SK-N-SH (cell line): Measurements from ENCODE around the gene PAK1.

Source experiments
- FOSL2 ChIP-seq: IDR thresholded peaks from 2 replicates; pipeline ENCODE4 v1.4.0; 2012; ENCODE audit warnings: low read depth, mild to moderate bottlenecking, moderate library complexity, borderline replicate concordance
- FOXJ3 ChIP-seq: sonication (generic); formaldehyde crosslinking; IDR thresholded peaks from 2 replicates; pipeline ENCODE4 v1.5.1; 2020; ENCODE audit warnings: mild to moderate bottlenecking, missing genetic modification reagents
- MXI1 ChIP-seq: IDR thresholded peaks from 2 replicates; pipeline ENCODE4 v1.6.1; 2012; ENCODE audit warnings: mild to moderate bottlenecking, low read depth, low read length, improper control_type of control experiment
- NFIC ChIP-seq: IDR thresholded peaks from 2 replicates; pipeline ENCODE4 v1.4.0; 2012; ENCODE audit warnings: borderline replicate concordance
- SMC3 ChIP-seq: IDR thresholded peaks from 2 replicates; pipeline ENCODE4 v1.6.1; 2012; ENCODE audit warnings: low read depth, low read length, improper control_type of control experiment
- TAF1 ChIP-seq: IDR thresholded peaks from 2 replicates; pipeline ENCODE4 v1.6.1; 2012; ENCODE audit warnings: low read depth, mild to moderate bottlenecking, low read length, moderate library complexity, borderline replicate concordance
- TF ChIP-seq, protein P1 (sequence below): IDR thresholded peaks from 2 replicates; pipeline ENCODE4 v1.4.0; 2012; ENCODE audit warnings: low read depth, borderline replicate concordance
- TF ChIP-seq, protein P2 (sequence below): IDR thresholded peaks from 2 replicates; pipeline ENCODE4; 2012
- TF ChIP-seq, protein P3 (sequence below): fragments of 200-600 bp; sonication (generic); IDR thresholded peaks from 2 replicates; pipeline ENCODE4 v1.6.1; 2017; ENCODE audit warnings: antibody characterized with exemption, mild to moderate bottlenecking, moderate library complexity
- TF ChIP-seq, protein P4 (sequence below): IDR thresholded peaks from 2 replicates; pipeline ENCODE4 v1.4.0; 2012; ENCODE audit warnings: low read depth
- TF ChIP-seq, protein P5 (sequence below): IDR thresholded peaks from 2 replicates; pipeline ENCODE4 v1.6.1; 2012; ENCODE audit warnings: mild to moderate bottlenecking, low read depth, low read length, moderate library complexity

DNA sequence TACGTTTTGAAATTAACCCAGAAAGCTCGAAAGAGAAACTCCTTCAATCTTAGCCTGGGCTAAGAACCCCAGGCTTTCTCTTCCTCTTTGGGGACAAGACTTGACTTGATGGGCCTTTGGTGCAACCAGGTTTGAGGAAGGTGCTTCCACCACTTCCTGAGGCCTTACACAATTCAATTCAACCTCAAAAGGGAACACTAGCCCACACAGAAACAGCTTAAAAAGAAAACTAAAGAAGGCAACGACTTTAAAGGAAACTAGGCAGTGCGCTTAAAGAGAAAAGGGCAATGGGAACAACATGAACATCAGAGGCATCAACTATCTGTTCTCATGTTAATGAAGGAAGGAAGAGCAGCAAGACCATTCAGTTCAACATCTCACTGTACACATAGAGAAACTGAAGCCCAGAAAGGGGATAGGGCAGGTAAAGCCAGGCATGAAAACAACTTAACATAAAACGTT lies 24.8 kb downstream of the PAK1 start:
- TF ChIP-seq, protein P1, sequence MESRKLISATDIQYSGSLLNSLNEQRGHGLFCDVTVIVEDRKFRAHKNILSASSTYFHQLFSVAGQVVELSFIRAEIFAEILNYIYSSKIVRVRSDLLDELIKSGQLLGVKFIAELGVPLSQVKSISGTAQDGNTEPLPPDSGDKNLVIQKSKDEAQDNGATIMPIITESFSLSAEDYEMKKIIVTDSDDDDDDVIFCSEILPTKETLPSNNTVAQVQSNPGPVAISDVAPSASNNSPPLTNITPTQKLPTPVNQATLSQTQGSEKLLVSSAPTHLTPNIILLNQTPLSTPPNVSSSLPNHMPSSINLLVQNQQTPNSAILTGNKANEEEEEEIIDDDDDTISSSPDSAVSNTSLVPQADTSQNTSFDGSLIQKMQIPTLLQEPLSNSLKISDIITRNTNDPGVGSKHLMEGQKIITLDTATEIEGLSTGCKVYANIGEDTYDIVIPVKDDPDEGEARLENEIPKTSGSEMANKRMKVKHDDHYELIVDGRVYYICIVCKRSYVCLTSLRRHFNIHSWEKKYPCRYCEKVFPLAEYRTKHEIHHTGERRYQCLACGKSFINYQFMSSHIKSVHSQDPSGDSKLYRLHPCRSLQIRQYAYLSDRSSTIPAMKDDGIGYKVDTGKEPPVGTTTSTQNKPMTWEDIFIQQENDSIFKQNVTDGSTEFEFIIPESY, result no peak
- TF ChIP-seq, protein P2, sequence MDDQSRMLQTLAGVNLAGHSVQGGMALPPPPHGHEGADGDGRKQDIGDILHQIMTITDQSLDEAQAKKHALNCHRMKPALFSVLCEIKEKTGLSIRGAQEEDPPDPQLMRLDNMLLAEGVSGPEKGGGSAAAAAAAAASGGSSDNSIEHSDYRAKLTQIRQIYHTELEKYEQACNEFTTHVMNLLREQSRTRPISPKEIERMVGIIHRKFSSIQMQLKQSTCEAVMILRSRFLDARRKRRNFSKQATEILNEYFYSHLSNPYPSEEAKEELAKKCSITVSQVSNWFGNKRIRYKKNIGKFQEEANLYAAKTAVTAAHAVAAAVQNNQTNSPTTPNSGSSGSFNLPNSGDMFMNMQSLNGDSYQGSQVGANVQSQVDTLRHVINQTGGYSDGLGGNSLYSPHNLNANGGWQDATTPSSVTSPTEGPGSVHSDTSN, result no peak
- no peak for TF ChIP-seq NFIC
- TF ChIP-seq, protein P3, sequence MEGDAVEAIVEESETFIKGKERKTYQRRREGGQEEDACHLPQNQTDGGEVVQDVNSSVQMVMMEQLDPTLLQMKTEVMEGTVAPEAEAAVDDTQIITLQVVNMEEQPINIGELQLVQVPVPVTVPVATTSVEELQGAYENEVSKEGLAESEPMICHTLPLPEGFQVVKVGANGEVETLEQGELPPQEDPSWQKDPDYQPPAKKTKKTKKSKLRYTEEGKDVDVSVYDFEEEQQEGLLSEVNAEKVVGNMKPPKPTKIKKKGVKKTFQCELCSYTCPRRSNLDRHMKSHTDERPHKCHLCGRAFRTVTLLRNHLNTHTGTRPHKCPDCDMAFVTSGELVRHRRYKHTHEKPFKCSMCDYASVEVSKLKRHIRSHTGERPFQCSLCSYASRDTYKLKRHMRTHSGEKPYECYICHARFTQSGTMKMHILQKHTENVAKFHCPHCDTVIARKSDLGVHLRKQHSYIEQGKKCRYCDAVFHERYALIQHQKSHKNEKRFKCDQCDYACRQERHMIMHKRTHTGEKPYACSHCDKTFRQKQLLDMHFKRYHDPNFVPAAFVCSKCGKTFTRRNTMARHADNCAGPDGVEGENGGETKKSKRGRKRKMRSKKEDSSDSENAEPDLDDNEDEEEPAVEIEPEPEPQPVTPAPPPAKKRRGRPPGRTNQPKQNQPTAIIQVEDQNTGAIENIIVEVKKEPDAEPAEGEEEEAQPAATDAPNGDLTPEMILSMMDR, result no peak
- TF ChIP-seq TAF1, result no peak
- TF ChIP-seq MXI1, result no peak
- TF ChIP-seq, protein P4, sequence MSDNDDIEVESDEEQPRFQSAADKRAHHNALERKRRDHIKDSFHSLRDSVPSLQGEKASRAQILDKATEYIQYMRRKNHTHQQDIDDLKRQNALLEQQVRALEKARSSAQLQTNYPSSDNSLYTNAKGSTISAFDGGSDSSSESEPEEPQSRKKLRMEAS, result no peak
- TF ChIP-seq FOXJ3 (CRISPR knock-in tag), result no peak
- no peak for TF ChIP-seq SMC3
- TF ChIP-seq, protein P5, sequence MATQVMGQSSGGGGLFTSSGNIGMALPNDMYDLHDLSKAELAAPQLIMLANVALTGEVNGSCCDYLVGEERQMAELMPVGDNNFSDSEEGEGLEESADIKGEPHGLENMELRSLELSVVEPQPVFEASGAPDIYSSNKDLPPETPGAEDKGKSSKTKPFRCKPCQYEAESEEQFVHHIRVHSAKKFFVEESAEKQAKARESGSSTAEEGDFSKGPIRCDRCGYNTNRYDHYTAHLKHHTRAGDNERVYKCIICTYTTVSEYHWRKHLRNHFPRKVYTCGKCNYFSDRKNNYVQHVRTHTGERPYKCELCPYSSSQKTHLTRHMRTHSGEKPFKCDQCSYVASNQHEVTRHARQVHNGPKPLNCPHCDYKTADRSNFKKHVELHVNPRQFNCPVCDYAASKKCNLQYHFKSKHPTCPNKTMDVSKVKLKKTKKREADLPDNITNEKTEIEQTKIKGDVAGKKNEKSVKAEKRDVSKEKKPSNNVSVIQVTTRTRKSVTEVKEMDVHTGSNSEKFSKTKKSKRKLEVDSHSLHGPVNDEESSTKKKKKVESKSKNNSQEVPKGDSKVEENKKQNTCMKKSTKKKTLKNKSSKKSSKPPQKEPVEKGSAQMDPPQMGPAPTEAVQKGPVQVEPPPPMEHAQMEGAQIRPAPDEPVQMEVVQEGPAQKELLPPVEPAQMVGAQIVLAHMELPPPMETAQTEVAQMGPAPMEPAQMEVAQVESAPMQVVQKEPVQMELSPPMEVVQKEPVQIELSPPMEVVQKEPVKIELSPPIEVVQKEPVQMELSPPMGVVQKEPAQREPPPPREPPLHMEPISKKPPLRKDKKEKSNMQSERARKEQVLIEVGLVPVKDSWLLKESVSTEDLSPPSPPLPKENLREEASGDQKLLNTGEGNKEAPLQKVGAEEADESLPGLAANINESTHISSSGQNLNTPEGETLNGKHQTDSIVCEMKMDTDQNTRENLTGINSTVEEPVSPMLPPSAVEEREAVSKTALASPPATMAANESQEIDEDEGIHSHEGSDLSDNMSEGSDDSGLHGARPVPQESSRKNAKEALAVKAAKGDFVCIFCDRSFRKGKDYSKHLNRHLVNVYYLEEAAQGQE, result no peak
- no peak for TF ChIP-seq FOSL2
